ENCODE data around the gene TRIM44. TPM values are rescaled to one million over a fixed set of nuclear protein-coding genes. Genes with fewer than 3 reads are reported as not detected.

Gene TRIM44
- total RNA-seq, 1 donor from 2014 or later = 31.8 TPM

DNA sequence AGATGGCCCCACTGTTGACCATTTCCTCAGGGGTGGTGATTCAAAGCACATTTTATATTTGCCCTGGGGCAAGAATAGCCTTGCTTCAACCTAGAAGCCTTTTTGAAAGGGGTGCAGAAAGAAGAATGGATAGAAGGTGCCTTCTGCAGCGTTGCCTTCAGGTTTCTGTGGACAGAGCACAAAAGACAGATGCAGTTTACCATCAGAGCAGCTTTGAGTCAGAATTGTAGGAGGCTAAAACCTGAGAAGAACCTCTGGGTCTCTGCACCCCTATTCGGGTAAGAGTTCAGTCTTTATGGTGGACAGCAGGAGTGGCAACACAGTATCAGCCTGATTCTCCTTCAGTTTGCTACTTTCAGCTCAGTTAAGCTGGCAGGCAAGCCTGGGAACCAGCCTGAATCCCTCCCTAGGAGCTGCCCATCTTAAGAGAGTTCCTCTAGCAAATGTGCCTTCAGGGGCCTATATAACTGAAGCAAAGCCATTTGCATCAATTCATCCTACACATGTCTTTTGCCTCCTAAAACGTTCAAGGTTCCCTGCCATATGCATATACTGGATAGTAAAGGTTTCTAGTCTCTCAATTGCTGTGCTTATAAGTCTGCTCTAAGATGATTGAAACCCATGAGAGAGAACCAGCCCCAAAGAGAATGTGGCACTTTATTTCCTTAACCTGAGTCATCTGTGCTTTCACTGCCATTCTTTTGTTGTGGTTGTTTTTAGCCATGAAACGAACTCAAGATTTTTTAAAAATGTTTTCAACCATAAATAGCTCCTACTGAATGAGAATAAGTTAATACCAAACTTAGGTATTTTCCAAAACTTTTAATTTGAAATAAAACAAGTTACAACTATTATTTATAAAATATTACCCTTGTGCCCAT, 123.0 kb downstream of the TRIM44 start:
- intact Hi-C loops (cut with micrococcal nuclease) = no loop called here

- intact Hi-C loops (cut with micrococcal nuclease) = no loop called here
Observed at GRCh38 chr11:35786188-35786587, 123.6 kb downstream of the TRIM44 start.

- intact Hi-C loops (cut with micrococcal nuclease) = no loop called here
Observed at GRCh38 chr11:35787013-35787504, 124.5 kb downstream of the TRIM44 start.

- intact Hi-C loops (cut with micrococcal nuclease) = no loop called here
Observed at GRCh38 chr11:35787626-35788025, 125.1 kb downstream of the TRIM44 start.

- intact Hi-C loops (cut with micrococcal nuclease) = no loop called here
Observed at GRCh38 chr11:35791088-35791958, 128.7 kb downstream of the TRIM44 start.

GRCh38 chr11:35792148-35792845, 129.7 kb downstream of the TRIM44 start:
- intact Hi-C loops (cut with micrococcal nuclease) = no loop called here

- intact Hi-C loops (cut with micrococcal nuclease) = no loop called here
Observed at GRCh38 chr11:35792846-35793192, 130.2 kb downstream of the TRIM44 start.

DNA sequence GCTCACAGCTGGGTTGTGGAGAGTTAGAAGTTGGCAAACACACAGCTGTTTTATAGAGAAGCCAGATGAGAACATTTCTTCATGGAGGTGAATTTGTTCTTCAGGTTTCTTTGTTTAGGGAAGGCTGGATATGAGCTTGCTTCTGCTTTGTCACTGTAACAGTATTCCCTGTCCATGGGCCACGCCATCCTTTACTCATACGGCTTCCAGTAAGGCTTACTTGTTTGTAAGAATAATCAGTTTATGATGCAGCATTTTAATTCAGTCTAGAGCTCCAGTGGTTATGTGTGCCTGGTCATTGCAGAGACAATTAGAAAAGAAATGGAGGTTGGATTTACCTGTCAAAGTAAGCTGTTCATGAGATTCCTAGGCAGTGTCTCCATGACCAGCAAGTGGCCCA, 131.8 kb downstream of the TRIM44 start:
- intact Hi-C loops (cut with micrococcal nuclease) = no loop called here

- intact Hi-C loops (cut with micrococcal nuclease) = no loop called here
Observed at GRCh38 chr11:35794850-35795249, 132.3 kb downstream of the TRIM44 start.

- intact Hi-C loops (cut with micrococcal nuclease) = no loop called here
Observed at GRCh38 chr11:35796562-35796961, 134.0 kb downstream of the TRIM44 start.

GRCh38 chr11:35798423-35798822, 135.8 kb downstream of the TRIM44 start:
- intact Hi-C loops (cut with micrococcal nuclease) = no loop called here

GRCh38 chr11:35798983-35799382, 136.4 kb downstream of the TRIM44 start:
- intact Hi-C loops (cut with micrococcal nuclease) = no loop called here

GRCh38 chr11:35799655-35800054, 137.1 kb downstream of the TRIM44 start:
- intact Hi-C loops (cut with micrococcal nuclease) = no loop called here

- intact Hi-C loops (cut with micrococcal nuclease) = no loop called here
Observed at GRCh38 chr11:35800970-35801953, 138.7 kb downstream of the TRIM44 start.

DNA sequence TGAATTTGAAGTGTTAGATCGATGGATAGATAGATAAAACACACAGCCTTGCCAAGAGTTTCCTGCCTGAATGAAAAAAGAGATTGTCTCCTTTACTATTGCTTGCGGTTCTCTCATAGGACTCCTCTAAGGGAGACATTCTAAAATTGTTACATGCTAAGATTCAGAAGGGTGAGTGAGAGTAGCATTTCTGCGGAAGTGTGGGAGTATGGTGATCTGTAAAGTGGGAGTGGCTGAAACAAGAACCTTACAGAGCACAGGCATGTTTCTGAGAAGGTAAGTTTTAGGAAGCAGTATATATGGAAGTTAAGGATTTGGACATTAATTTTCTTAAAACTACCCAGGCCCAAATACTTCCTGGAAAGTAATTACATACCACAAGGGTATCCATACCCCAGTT, 139.6 kb downstream of the TRIM44 start:
- intact Hi-C loops (cut with micrococcal nuclease) = no loop called here

GRCh38 chr11:35802672-35803071, 140.1 kb downstream of the TRIM44 start:
- intact Hi-C loops (cut with micrococcal nuclease) = no loop called here

- intact Hi-C loops (cut with micrococcal nuclease) = no loop called here
Observed at GRCh38 chr11:35803115-35803514, 140.5 kb downstream of the TRIM44 start.

GRCh38 chr11:35804451-35805040, 142.0 kb downstream of the TRIM44 start:
- intact Hi-C loops (cut with micrococcal nuclease) = no loop called here

DNA sequence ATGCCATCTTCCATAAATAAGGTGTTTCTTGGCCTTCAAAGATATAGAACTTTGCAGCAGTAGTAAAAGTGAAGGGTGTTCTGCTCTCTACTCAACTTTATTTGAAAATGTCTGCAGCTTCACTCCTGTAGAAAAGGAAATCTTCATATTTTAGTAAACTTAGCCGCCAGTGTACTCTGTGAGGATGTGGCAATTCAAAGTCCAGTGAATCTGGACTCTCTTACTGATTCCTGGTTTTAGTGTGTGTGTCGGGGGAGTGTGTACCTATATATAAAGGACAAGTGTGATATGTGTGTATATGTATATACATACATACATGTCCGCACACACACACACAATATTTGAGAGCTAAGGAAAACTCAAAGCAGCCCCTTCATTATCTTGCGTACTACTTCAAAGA, 147.0 kb downstream of the TRIM44 start:
- intact Hi-C loops (cut with micrococcal nuclease) = no loop called here

- intact Hi-C loops (cut with micrococcal nuclease) = no loop called here
Observed at GRCh38 chr11:35810045-35810645, 147.6 kb downstream of the TRIM44 start.
